Activated T-helper 9 cell treated with anti-CD3 and anti-CD28 coated beads, Interleukin-2, amount 50 U/mL, for 16 hours (primary cell): ENCODE measurements around the gene ZCCHC2.

Experiments
- DNase-seq: peaks from one replicate; pipeline ENCODE4 v3.0.0-alpha.2; 2020; ENCODE audit warnings: low read depth

The ZCCHC2 gene

DNA sequence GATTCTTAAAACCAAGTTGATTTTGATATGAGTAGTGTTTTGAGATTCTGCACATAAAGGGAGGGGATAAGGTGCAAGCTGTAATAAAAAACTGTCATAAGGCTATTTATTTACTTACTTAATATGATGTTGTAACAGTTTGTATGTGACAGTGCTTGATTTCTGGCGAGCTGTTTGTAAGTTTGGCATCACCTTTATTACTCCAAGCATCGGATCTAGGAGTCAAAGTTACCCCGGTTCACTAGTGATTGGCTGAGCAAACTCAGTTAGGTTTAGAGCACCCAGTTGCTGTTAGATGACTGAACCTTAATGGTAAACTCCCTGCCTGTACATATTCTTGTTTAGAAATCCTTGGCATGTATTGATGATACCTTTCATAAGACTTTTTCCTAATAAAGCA, 16.1 kb downstream of the ZCCHC2 start:
- no peak for DNase-seq

DNA sequence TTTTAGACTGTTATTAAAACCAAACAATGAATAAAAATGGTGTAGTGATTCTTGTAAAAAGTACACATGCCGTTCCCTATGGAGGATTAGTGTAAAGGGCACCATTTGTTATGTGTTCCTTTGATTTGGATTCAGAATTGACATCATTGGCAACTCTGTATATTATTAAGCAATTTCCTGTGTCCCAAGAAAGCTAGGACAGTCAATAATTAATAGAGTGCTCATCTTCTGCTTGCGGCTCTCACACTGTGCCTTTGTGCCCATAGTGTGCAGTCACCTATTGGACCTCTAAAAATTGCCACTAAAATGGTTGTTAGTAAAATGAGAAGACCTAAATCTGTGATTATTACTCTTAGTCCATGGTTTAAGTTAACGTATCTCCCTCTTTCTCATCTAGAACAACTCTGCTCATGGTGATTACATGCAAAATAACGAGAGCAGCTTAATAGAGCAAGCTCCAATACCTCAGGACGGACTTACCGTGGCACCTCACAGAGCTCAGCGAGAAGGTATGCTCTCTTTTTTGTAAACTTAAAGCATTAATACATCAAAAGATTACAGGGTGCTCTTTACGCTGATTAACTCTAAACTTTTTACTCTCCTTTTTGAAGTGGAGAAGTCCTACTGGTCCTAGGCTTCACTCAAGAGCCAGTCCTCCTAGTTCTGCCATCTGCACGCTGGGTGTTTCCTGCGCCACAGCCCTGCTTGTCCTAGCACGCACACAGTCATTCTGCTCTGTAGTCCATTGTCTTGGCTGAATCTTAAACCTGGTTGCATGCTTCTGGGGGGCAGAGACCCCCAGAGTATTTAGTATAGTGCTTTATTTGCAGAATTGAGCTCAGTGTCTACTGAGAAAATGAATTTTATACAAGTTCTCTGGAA, 16.7 kb downstream of the ZCCHC2 start:
- DNase-seq: no peak

DNA sequence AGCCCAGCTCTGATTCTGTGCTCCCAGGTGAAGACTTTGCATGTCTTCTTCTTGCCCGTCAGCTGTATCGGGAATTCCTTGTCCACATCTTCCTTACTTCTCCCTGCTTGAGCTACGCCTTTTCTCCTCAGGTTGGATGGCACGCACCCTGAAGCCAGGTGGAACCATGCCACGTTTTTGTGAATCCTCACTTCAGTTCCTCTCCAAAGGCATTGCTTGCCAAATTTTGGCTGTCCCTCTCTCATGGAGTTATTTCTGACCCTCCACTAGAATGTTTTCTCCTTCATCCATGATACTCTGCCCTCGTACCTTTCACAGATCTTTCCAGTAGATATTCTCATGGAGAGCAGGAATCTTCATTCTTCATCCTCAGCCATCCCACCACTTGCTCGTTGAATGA, 20.2 kb downstream of the ZCCHC2 start:
- no peak for DNase-seq

DNA sequence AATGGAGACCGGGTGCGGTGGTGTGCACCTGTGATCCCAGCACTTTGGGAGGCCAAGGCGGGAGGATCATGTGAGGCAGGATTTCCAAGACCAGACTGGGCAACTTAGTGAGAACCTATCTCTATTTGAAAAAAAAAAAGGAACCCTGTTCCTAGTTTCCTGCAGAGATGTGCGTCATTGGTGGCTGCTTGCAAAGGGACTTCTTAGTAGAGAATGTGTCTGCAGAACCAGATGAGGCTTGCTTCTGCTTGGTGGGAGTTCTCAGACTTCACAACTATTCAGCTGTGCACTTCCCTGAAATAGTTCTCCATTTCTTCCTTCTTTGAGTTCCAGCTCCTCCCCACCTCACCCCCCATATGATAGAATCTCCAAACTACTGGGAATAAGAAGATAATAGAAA, 22.3 kb downstream of the ZCCHC2 start:
- DNase-seq: no peak

DNA sequence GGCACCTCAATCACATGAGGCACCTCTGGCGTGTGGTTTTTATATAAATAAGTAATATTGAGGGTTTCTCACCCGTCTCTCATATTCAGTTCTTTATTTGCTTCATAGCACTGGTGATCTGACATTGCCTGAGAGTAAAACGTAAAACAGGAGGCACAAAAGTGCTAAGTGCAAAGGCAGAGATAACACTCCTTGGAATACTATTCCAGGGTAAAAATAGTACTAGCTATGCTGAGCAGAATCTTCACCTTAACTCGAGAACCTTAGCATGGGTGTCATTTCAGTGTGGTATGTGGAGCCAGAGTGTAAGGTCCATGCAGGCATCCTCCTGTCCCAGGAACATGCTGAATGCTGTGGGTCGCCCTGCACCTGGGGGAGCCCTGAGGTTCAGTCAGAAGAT, 26.9 kb downstream of the ZCCHC2 start:
- no peak for DNase-seq

DNA sequence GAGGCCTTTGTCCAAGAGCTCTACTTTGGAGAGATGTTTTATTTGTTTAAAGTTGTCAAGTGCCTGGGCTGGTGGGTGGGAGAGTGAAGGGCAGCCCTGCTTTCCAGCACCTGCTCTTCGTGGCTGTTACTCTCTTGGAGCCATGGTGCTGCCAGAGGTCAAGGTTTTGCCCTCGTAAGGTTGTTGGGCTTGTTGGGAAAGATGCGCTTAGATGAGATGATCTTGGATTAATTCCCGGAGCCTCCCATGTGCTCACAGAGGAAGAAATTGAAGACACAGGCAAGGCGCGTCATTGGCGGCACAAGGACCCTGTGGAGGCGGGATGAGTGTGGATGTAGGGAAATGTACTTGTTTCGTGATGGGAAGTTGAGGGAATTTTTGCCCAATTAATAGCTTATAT, 27.9 kb downstream of the ZCCHC2 start:
- no peak for DNase-seq

DNA sequence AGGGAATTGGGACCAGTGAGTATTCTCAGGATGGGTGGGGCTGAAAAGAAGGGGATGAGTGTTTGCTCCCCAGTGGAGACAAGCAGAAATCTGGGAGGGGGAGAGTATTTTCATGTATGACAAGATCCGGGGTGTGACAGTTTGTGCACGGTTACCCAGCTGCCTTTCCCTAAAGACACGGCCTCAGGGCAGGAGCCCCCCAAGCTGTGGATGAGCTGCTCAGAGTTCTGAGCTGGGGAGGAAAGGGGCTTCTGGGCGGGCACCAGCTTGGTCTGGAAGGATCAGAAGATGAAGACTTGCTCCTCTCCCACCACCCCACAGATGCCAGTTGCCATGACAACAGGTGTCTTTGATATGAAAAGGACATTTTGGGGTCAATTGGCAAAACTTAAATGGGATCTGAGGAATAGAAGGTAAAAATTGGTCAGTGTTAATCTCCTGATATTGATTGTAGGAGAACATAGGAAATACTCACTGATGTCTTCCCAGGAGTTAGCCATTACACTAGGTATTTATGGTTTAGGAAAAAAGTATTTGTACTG, 29.2 kb downstream of the ZCCHC2 start:
- DNase-seq: no peak

DNA sequence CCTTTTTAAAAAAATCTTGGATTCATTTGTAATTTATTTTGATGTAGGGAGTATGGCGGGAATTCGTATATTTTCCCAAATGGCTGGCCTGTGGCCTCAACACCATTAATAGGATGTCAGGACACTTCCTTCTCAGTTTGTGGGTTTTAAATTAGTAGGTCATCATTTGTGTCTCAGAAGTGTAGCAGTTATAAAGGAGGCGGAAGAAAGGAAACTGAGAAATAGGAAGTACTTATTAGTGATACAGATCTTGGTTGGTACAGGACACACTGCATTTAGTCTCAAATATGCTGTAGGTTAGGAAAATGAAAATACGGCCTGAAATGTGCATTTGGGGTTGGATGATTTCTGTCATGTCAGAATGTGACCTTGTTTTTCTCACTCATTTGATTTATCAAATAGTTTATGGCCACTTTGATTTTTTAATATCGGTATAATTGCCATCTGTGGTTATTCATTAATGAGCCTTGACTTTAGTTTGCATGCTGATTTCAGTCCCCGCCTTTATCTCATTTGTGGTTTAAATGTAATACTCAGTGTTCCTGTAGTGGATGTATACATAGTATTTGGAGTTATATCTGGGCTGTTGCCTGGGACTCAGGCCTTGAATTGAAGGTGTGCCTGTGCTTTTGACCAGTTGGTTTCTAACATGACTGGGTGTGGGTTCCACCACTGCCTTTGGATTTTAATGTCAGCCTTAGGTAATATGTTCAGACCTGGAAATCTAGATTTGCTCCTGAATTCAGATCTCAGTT, 31.4 kb downstream of the ZCCHC2 start:
- DNase-seq: no peak

DNA sequence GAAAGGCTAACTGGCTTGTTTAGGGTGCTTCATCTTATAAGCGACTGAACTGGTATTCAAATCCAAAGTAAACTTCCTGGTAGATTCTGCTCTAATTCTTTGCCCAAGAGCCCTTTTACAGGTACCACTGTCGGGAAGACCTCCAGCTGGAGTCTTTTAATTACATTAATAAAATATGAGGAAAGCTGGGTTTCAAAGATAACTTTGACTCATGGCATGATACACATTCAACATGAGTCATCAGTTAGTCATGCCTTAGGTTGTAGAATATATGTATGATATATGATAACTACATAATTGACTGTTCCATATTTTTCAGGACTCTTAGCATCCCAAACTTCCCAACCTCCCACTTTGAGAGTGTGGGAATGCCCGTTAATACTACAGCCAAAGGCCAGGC, 32.3 kb downstream of the ZCCHC2 start:
- no peak for DNase-seq

DNA sequence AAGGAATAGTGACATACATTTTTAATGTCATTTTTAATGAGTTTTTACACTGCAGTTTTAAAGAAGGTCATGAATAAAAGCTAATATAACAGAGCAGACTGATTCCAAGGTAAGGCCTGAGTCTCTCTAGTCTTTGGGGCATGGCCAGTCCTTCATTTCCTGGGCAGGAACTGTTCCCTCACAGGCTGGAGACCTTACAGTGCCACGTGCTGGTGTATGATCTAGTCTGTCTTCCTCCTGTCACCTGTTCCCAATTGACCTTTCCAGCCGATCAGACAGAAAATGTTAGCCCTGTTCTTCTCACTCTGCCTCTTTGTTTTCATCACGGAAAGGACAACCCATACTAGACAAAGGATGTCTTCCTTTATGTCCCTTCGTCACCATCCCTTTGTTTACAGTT, 33.6 kb downstream of the ZCCHC2 start:
- DNase-seq: no peak

DNA sequence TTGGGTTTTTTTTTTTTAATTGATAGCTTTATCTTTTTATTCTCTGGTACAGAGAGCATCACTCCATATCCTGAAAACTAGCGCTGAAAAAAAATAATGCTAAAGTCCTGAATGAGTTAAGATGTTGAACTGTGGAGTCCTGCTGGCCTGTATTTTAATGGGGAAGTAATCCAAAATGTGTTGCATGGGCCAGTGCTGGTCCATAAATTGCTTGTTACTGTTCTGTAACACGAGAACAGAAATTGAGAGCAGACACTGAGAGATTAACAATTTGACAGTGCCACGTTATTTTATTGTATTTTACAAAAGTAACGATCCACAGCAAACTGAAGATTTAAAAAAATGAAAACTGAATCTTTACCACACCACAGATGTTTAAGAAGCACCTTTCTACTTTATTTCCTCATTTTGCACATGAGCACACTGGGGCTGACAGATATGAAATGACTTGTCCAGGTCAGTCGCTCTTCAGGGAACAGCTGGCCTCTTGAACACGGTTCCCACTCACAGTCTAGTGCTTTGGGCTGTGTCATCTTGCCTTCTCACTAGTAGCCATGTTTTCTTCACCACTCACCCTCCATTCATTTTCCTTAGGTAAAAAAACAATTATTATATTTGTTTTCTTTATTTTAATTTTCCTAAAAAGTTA, 35.3 kb downstream of the ZCCHC2 start:
- no peak for DNase-seq

DNA sequence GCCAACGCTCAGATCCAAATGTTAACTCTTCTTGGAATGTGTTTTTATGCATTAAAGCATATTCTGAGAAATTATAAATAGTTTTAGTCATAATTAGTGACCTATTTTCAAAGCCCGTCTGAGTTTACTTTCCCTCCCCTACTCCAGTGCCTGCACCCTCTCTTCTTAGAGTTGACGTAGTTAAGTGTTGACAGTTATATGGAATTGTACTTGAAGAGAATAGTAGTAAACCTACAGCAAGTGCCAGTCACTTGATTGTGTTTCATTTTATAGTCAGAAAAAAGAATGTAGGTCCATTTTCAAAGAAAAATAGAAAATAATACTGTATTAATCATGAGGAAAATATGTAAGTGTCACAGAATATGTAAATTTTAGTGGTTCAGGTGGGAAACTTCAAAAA, 41.2 kb downstream of the ZCCHC2 start:
- no peak for DNase-seq

DNA sequence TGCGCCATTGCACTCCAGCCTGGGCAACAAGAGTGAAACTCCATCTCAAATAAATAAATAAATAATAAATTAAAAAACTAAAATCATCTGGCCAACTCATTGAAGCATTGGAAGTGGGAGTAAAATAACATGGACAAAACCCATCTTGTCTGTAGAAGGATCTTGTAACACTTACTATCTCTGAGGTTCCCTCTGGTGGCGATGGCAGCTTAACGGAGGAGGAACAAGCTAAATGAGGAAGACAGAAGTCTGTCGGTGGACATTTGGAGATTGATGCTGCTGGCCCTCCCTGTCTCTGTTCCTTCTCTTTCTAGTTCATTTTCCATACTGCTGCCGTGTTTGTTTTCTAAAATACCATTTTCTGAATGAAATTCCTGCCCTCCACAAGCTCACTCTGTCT, 43.4 kb downstream of the ZCCHC2 start:
- no peak for DNase-seq

DNA sequence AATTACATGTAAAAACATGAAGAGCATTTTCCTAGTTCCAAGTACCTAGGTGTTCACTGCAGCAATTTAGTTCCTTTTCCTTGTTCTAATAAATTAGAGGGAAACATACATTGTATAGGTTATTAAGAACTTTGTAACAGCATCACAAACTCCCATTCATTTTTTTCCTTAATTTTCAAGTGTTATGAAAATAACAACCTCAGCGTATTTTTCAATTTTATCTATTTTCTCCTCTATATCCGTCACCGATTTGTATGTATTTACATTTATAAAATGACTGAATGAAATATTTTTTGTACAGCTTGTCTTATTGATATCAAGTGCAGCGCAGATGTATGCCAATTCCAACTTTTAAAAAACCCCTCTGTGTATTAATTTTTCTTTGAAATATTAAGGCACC, 44.0 kb downstream of the ZCCHC2 start:
- DNase-seq: no peak

DNA sequence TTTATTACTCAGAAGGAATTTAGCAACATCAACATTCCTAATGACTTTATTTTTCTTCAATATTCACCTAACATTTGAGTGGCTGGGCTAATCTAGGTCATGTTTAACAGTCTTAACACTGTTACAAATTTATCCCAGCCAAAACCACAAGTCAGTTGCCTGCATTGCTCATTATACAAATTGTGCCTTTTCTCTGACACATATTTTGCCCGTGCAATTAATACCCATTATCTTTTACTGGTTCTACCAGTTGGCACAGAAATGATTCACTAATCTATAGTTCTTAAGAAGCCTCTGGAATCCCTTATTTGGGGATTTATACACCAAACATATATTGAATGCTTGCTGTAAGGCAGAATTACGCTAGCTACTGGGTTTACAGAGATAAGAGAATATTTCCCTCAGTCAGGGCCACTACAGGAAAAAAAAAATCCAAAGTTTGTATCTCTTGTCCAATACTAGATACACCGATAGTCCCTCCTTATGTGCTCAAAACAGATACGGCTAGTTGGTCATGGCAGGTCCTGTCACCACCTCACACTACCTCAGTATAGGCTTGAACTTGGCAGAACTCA, 46.3 kb downstream of the ZCCHC2 start:
- DNase-seq: no peak

DNA sequence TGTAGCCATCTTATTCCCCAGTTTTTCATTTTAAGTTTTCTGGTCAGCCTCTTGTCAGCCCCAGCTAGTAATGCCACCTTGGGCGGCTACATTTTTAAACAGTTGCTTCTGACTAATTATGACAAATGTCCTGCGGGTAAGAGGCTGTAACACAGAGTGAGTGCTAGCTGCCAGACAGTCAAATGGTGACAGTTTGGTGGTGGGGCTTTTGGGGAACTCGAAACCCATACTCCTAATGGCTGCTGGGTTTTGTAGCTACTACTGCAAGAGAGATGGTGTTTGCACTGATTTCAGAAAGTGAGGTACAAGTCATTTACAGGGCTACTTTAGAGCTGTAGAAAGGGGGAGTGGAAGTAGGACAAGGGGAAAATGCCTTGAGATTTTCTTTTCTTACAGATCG, 48.2 kb downstream of the ZCCHC2 start:
- DNase-seq: no peak

DNA sequence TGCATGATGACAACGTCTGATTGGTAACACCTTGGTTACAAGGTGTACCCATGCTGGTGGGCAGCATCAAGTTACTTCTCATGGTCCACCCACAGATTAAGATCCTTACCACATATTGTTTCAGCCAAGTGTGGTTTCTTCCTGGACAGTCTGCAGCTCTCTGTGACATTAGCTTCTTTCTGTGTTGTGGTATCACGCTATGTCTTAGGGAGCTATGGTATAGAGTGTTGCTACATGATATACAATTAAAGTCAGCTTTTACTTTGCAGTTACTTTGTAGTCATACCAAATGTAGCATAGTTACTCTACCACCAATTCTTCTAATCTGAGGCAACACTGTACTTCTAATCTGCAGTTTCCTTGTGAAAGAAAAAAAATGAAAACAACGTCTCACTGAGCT, 48.8 kb downstream of the ZCCHC2 start:
- no peak for DNase-seq

DNA sequence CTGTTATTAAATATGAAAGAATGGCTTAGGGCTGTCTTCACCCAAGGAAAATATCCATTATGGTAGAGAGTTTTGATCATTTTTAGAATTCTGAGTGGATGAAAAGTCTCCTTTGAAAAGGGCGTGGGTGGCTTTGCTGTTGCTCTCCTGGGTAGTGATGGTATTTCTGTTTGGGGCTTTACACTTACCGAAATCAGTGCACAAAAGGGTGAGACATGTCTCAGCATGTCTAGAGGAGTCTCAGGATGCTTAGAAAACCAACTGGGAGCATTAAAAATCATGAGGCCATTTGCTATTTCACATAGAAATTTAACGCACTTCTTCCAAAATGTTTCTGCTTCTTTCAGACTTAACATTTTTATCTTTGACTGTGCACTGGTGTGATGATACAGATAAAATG, 49.6 kb downstream of the ZCCHC2 start:
- no peak for DNase-seq

DNA sequence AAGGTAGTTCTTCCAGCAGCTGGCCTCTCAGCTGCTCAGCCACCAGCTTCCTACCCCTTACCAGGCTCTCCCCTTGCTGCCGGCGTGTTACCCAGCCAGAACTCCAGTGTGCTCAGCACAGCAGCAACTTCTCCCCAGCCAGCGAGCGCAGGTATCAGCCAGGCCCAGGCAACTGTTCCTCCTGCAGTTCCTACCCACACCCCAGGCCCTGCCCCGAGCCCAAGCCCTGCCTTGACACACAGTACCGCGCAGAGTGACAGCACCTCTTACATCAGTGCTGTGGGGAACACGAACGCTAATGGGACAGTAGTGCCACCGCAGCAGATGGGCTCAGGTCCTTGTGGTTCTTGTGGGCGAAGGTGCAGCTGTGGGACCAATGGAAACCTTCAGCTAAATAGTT, 52.0 kb downstream of the ZCCHC2 start:
- DNase-seq: no peak

DNA sequence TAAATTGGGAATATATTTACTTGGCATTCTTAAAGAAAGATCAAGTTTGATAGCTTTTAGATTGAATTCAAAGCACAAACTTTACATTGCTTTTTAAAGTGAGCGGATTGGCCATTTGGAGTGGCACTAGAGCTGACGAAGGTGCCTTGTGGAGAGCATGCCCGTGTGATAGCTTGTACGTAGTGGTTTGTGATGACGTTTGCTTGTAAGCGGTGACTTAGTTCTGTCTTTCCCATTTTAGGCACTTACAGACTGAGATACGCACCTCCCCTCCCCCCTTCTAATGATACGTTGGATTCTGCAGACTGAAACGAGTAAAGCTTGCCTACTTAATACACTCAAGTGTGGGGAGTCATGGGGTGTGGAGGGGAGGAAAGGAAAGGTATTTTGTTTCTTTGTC, 53.4 kb downstream of the ZCCHC2 start:
- DNase-seq: no peak

DNA sequence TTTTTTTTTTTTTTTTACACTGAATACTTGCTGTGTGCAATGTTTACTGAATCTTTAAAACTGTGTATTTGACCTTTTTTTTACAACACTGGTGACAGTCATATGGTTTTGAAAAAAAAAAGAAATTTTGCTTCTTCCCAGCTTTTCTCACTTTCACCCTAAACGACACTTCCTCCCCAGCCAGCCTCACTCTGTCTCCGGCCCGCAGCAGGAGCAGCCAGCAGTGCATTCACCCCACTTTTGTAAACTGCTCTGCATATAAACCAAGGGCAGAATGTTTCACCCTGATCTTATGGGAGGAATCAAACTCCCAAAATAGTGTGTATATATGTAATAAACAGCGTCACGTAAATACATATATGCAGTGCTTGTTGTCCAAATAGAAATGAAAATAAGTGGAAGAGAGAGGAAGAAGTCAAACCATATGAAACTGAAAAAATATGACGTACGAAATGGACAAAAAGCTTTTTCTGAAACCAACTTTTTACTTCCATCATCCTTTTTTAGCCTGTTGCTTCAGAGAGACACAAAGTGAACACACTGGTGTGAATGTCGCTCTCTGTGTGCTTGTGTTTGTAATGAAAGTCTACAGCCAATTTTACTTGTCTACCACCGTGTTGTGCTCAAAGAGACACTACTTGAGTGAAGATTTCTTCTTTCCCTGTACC, 54.2 kb downstream of the ZCCHC2 start:
- no peak for DNase-seq

DNA sequence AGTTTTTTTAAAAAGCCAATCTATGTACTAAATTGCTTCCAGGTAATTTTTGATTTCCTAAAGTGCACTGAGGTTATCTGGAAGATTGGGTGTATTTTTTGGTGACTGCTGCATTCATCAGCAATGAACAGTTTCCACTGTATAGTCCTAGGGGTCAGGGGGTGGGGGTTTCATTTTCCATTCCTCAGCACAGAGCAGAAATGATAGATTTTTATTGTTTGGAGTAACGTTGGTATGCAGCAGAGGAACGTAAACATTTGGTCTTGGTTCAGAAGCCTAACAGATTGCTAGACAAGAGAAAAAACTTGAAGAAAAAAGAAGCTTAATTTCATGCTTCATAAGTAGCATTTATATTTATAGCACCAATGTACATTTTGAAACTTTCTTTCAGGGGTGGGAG, 54.9 kb downstream of the ZCCHC2 start:
- no peak for DNase-seq
